Loucy (cell line): ENCODE data around the gene SHROOM2.

Source experiments
- H2AFZ ChIP-seq: fragments of 200-600 bp; sonication (generic); 2 replicates; pipeline ENCODE4 v1.6.0; 2016; ENCODE audit warnings: antibody characterized with exemption, mild to moderate bottlenecking, low read length, moderate library complexity
- H3F3A ChIP-seq: fragments of 200-600 bp; 2 replicates; pipeline ENCODE4 v1.6.0; 2016; ENCODE audit warnings: antibody characterized with exemption, low read depth, mild to moderate bottlenecking
- H3K27me3 ChIP-seq: fragments of 200-600 bp; sonication (generic); 2 replicates; pipeline ENCODE4 v1.6.1; 2014; ENCODE audit warnings: low read length, mild to moderate bottlenecking; ENCODE audit not compliant: insufficient read depth, poor library complexity, severe bottlenecking
- H3K36me3 ChIP-seq: fragments of 200-600 bp; sonication (generic); 2 replicates; pipeline ENCODE4 v1.6.1; 2016; ENCODE audit warnings: low read length; ENCODE audit not compliant: insufficient read depth
- H3K4me1 ChIP-seq: fragments of 200-600 bp; sonication (generic); 2 replicates; pipeline ENCODE4 v1.5.1; 2014; ENCODE audit warnings: low read length, mild to moderate bottlenecking; ENCODE audit not compliant: insufficient read depth, poor library complexity, severe bottlenecking
- H3K4me2 ChIP-seq: fragments of 200-600 bp; sonication (generic); 2 replicates; pipeline ENCODE4 v1.6.0; 2014; ENCODE audit warnings: antibody characterized with exemption, low read length, low read depth, mild to moderate bottlenecking; ENCODE audit not compliant: poor library complexity, severe bottlenecking
- H3K4me3 ChIP-seq: fragments of 200-600 bp; sonication (generic); 2 replicates; pipeline ENCODE4 v1.5.1; 2014; ENCODE audit warnings: low read length, mild to moderate bottlenecking, mixed read lengths; ENCODE audit not compliant: poor library complexity, severe bottlenecking
- H3K79me2 ChIP-seq: fragments of 200-600 bp; sonication (generic); 2 replicates; pipeline ENCODE4 v1.6.1; 2014; ENCODE audit warnings: low read length; ENCODE audit not compliant: insufficient read depth
- H3K9ac ChIP-seq: fragments of 200-600 bp; sonication (generic); 2 replicates; pipeline ENCODE4 v1.6.0; 2014; ENCODE audit warnings: mild to moderate bottlenecking, low read depth, low read length, moderate library complexity; ENCODE audit not compliant: poor library complexity, severe bottlenecking
- H3K9me2 ChIP-seq: fragments of 200-600 bp; sonication (generic); replicated peaks from 2 replicates; pipeline ENCODE4 v1.6.1; 2016; ENCODE audit warnings: low read depth, low read length, mixed read lengths
- H3K9me3 ChIP-seq: fragments of 200-600 bp; sonication (generic); 2 replicates; pipeline ENCODE4 v1.6.1; 2014; ENCODE audit warnings: mild to moderate bottlenecking, antibody characterized with exemption, low read length, low read depth; ENCODE audit not compliant: insufficient read depth
- H4K20me1 ChIP-seq: fragments of 200-600 bp; sonication (generic); 2 replicates; pipeline ENCODE4 v1.6.0; 2014; ENCODE audit warnings: antibody characterized with exemption, low read length, mild to moderate bottlenecking; ENCODE audit not compliant: insufficient read depth, poor library complexity, severe bottlenecking
- EZH2phosphoT487 ChIP-seq: fragments of 200-600 bp; IDR thresholded peaks from 2 replicates; pipeline ENCODE4 v1.6.1; 2018; ENCODE audit warnings: antibody characterized with exemption, mild to moderate bottlenecking, moderate library complexity, borderline replicate concordance
- TF ChIP-seq, protein P1 (sequence below): fragments of 200-600 bp; sonication (generic); conservative IDR thresholded peaks from 2 replicates; pipeline ENCODE4 v1.5.1; 2014; ENCODE audit warnings: mild to moderate bottlenecking, antibody characterized with exemption, low read length

Gene SHROOM2

DNA sequence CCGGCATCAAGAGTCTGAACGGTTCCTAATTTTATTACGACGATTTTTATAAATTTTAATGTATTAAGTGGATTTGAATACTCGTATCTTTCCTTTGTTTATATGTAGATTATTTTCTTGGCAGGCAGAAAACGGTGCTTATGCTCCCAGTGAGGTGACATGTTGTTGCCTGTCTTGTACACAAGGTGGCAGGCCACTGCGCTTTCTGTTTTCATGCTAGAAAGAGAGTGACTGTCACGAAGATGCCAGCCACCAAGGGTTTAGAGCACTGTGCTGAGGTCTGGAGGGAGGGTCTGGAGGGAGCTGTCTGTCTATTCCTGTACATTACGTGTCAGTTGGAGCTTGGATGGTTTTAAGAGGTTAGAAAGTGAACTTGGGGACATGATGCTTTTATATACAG lies 87.7 kb downstream of the SHROOM2 start:
- no peak overlapping the region; the same call in 1 of the 2 replicates for H2AFZ ChIP-seq
- no peak overlapping the region for H3K4me3 ChIP-seq

DNA sequence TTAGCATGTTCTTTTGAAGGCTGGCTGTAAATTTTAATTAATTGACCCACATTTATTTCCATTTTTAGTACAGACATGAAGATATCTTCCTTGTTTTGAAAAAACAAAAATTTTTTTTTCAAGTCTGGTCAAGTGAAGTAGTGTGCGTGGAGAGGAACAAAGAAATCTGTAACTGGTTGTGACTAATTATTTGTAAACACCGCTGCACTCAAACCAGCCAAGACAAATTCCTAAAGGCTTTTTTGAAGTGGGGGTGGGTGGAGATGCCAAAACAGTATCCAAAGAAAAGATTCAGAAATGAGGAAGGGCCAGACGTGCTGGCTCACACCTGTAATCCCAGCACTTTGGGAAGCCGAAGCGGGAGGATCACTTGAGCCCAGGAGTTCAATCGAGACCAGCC lies 88.3 kb downstream of the SHROOM2 start:
- Histone ChIP-seq H3K9me2 (no peaks in the 10 kb centered on the region), H3K4me1 (peaks cover 6% of the 10 kb centered on the region), H2AFZ (no peak overlapping the region), H3K36me3 (no peaks in the 10 kb centered on the region), H3K4me2 (no peak overlapping the region), H3K79me2 (no peaks in the 10 kb centered on the region), H3K9me3 (no peaks in the 10 kb centered on the region), H3K4me3 (no peak overlapping the region), H4K20me1 (no peaks in the 10 kb centered on the region), H3F3A (no peaks in the 10 kb centered on the region), H3K9ac (no peak overlapping the region), H3K27me3 (no peaks in the 10 kb centered on the region)
- TF ChIP-seq, protein P1, sequence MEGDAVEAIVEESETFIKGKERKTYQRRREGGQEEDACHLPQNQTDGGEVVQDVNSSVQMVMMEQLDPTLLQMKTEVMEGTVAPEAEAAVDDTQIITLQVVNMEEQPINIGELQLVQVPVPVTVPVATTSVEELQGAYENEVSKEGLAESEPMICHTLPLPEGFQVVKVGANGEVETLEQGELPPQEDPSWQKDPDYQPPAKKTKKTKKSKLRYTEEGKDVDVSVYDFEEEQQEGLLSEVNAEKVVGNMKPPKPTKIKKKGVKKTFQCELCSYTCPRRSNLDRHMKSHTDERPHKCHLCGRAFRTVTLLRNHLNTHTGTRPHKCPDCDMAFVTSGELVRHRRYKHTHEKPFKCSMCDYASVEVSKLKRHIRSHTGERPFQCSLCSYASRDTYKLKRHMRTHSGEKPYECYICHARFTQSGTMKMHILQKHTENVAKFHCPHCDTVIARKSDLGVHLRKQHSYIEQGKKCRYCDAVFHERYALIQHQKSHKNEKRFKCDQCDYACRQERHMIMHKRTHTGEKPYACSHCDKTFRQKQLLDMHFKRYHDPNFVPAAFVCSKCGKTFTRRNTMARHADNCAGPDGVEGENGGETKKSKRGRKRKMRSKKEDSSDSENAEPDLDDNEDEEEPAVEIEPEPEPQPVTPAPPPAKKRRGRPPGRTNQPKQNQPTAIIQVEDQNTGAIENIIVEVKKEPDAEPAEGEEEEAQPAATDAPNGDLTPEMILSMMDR: no peak
- no peak for TF ChIP-seq EZH2phosphoT487

More for the DNA sequence above, 87.7 kb downstream of the SHROOM2 start:
- Histone ChIP-seq H3F3A (no peaks in the 10 kb centered on the region), H3K4me2 (no peak overlapping the region), H3K27me3 (no peaks in the 10 kb centered on the region), H3K36me3 (no peaks in the 10 kb centered on the region), H3K9ac (no peak overlapping the region), H3K9me2 (no peaks in the 10 kb centered on the region), H3K79me2 (no peaks in the 10 kb centered on the region), H4K20me1 (no peaks in the 10 kb centered on the region), H3K4me1 (peaks cover 6% of the 10 kb centered on the region), H3K9me3 (no peaks in the 10 kb centered on the region)
- TF ChIP-seq, protein P1: peak; percentile 60
- TF ChIP-seq EZH2phosphoT487: no peak

DNA sequence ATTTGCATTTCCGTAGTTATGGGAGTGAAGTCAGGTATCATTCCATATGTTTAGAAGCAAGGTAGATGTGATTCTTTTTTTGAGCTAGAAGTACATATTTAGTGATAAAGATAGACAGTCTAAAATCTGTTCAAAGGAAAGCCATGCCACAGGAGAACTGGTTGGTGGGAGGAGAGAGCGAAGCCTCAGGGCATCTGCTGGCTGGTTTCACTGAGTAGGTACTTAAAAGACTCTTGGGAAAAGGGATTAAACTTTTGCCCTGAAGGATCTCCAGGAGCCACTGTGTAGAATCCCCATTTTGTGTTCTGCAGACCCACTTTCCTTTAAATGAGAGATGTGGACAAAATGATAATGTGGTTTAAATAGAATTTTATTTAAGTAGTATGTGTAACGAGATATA lies 89.6 kb downstream of the SHROOM2 start:
- Histone ChIP-seq H4K20me1 (no peaks in the 10 kb centered on the region), H3F3A (no peaks in the 10 kb centered on the region), H2AFZ (no peak overlapping the region), H3K4me2 (no peak overlapping the region), H3K27me3 (no peaks in the 10 kb centered on the region), H3K36me3 (no peaks in the 10 kb centered on the region), H3K79me2 (no peaks in the 10 kb centered on the region), H3K9ac (no peak overlapping the region), H3K9me2 (no peaks in the 10 kb centered on the region), H3K4me3 (no peak overlapping the region), H3K9me3 (no peaks in the 10 kb centered on the region), H3K4me1 (peaks cover 6% of the 10 kb centered on the region)
- TF ChIP-seq, protein P1: no peak
- TF ChIP-seq EZH2phosphoT487: no peak
